NCI-H2196 treated with DMSO at 0.1 percent for 48 hours (cell line): ENCODE measurements around the gene NLGN1.

Experiments
- DNase-seq: peaks from one replicate; lab custom pipeline; 2025; ENCODE audit not compliant: unreplicated experiment; lab: John Stamatoyannopoulos, UW

The NLGN1 gene

DNA sequence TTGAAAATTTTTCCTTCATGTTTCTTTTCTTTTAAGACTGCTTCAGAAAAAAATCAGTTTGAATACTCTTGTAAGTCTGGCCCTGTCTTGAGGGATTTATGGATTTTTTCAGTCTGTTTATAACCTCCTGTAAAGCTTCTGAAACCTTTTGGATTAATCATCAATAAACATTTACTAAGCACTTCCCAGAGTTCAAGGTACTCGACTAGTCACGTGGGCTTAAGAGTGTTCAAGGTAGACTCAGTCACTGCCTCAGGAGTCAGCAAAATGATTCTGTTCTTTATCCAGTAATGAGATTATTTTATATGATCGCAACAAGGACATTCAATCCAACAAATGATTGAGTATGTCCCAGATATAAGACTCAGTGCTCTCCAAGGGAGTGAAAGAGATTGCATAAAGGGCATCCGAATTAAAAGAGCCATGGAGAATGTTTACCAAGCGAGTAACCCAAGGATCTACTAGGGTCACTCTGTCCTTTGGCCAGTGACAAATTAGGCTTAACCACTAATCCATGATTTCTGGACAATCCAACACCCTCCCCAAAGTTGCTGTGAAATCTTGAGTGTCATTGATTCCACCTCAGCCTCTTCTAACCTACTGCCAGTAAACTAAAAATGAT lies 735.0 kb downstream of the NLGN1 start:
- no peak for DNase-seq

DNA sequence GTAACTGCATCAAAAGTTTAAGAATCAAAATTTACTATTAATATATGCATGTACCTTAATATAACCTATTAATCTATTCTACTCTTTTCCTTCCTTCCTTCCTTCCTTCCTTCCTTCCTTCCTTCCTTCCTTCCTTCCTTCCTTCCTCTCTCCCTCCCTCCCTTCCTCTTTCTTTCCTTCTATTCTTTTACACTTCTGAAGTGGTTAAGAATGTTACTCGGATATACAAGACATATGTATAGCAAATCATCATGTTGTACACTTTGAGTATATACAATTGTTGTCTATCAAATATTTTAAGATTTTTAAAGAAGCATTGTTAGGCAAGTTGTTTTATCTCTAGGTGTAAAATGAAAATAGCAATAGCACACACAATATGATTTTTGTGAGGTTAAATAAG lies 748.5 kb downstream of the NLGN1 start:
- no peak for DNase-seq

DNA sequence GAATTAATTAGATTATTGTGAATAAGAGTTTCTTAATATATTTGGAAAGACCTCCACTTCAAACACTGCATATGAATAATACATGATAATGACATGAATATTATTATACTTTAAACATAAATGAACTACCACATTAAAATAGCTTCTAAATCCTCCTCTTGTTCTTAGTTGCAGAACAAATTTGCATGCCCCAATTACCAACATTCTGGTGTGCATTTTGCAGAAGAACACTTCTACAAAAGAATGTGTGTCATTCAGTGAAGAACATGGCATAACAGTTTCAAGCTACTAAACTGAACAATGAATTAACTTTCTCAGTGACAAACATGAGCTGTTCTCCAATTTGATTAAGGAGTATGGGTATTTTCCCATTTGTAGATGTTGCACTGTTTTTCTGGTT lies 750.3 kb downstream of the NLGN1 start:
- DNase-seq: no peak

DNA sequence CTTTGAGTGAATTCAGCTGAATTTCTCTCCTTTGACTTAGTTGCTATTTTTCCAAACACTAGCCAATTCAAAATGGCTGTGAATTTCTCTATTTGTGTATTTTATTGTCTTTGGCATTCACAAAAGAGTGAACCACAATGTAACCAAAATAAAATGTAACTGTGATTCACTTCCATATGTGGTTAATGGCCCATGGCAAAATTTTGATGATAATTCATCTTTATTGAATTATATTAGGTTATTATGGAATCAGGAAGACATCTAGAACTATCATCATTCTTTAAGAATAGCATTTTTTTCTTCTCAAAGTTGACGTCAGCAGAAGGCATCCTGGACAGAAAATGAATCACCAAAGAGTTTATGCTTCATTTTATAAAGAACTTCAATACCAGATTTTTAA lies 756.3 kb downstream of the NLGN1 start:
- no peak for DNase-seq

DNA sequence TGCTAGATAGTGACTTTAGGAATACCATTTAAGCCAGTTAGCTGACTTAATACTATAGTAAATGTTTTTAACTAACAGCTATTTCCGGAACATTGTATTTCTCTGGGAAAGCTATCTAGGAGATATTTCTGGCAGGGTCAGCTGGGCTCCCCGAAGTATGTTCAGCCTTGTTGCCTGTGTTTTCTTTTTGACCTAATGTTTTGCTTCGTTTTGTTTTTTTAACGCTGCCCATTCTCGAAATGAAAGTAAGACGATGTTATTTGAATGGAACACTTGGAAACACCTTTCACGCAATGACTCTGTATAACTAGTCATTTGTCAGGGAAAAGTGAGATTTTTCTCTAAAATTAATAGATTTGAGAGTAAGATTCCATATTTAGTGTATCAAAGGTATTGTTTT lies 758.7 kb downstream of the NLGN1 start:
- no peak for DNase-seq

DNA sequence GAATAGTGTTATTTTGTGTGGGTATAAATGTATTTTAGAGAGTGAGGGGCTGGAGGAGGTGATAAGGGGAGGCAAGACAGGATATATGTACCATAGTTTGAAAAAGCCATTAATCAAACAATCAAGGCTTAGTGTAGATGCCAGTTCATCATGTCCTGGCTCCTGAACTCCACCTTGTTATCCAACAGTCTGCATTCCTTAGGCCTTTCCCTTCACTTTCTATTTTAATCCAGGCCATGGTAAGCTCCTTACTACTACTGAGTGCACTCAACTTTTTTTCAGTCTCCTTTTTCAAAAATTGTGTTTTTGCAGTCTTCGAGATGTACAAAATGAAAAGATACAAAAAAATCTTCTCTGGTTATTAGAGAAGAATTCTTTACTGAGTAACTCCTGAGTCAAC lies 761.1 kb downstream of the NLGN1 start:
- no peak for DNase-seq

DNA sequence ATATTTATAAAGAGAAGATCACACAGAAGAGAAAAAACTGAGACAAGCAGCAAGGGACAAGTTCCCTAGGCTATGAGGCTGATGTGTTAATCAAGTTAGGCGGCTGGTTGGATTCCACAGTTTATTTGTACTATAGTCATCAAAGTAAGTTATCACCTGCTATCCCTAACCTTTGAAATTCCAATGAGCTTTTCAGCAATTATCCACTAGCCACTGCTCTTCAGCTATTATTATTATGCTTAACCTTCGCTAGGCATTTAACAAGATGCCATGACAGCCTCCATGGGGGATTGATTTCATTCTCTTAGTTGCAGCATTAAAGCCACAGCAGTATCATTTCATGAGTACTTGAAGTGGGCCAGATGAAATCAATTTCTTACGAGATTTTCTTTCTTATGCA lies 762.1 kb downstream of the NLGN1 start:
- DNase-seq: no peak

DNA sequence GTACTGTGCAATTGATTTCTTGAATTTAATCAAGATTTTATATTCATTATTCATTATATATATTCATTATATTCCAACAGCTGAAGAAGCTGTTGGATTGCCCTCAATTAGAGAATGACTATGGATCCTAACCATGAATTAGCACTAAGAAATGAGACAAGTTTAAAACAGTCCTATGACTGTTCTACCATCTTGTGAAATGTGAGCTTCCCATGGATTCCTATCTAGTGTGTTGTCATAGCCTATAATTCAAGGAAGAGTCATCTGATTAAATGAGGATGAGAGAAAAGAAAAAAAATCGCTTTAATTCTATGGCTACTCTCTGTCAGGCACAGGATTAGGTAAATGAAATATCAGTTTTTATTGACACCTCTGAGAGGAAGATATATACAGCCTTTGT lies 765.0 kb downstream of the NLGN1 start:
- DNase-seq: no peak

DNA sequence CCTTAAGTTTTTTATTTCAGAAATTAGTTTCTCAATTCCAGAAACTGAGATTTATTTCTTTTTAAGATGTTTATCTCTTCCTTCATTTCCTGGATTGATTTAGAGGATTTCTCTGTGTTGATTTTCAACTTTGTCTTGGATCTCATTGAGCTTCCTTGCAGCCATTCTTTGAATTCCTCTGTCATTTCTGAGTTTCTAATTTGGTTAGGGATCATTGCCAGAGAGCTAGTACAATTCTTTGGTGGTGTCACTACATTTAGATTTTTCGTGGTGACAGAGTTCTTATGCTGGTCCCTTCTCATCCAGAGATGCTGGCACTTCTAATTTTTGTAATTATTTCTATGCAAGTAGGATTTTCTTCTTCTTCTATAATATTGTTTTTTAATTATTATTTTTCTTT lies 770.5 kb downstream of the NLGN1 start:
- no peak for DNase-seq

DNA sequence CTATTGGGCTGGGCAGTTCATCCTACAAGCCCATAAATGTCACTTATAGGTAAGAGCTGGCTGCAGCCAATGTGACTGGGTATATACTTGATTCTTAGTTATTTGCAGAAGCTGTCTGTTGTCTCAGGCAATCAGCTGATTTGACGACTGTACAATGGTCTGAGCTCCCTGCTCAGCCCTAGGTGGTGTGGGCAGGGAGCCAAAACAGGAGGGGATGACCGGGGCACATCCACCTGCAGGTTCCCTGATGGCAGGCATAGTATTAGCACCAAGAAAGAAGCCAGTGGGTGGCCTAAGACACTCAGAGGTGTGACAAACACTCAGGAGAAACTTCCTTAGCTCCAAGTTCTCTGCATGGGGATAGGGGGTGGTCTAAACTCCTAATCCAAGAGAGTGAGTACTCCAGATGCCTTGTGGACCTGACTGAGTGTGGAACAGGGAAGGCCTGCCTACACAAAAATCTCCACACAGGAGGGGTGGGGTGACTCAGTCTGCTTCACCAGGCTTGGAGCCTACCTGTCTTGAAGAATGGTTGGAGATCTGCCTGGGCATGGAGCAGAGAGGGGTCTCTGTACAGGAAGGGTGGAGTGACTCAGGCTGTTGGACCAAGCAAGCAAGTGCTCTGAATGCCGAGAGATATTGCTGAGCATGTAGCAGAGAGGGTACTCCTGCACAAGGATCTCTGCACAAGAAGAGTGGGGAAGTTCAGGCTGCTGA lies 771.2 kb downstream of the NLGN1 start:
- DNase-seq: no peak

DNA sequence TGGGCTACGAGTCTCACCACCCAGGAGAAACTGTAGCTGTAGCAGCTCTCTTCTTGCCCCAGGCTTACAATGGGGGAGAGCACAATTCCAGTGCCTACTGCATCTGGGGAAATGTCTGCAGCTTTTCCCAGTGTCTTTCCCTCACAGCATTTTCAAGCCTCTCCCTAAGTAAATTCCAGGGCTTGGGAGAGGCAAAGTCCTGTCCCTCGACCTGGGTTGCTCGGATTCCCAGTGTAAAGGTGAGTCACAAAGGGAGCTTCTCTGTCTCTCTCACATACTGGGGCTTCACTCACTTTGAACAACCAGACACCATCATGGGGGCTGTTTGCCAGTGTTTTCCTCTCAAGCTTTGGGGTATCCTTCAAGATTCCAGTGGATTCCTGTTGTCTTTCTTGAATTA lies 772.2 kb downstream of the NLGN1 start:
- no peak for DNase-seq

DNA sequence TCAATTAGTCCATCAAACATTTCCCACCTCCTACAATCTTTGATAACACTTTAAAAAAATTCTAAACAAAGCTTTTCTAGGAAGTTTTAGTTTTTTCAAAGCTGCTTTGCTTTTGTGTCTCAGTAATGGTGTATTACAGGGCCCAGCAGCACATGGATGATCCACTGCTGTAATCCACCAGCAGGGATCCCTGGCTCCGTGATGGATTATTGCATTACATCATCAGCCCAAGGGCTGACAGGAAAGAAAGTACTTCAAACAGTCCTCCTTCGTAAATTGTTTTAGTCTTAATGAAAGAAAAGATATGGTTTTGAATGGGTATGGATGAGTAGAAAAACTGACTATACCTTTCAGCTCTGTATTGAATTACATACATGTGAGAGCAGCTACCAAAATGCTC lies 772.7 kb downstream of the NLGN1 start:
- no peak for DNase-seq

DNA sequence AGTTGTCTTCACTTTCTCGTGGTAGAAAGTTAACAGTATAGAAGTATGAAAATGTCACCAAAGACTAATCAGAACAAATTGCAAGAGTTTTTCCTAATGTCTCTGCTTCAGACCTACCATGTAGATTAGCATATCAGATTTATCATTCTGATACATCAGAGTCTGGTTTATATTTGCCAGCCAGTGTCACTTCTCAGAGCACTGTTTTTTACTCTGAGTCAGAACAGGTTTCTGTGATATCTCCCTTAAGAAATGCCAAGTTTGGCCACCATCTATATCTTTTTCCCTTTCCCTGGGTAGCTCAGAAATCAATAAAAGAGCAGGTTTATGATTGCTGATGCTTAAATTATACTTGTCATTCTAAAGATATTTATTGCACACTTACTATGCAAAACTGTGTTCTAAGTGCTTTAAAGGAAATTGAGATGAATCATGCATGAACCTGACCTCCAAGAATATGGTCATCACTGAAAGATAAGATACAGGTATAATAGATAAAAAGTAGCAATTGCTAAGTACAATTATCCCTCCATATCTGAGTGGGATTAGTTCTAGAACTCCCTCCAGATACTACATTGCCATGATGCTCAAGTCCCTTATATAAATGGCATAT lies 788.9 kb downstream of the NLGN1 start:
- no peak for DNase-seq

DNA sequence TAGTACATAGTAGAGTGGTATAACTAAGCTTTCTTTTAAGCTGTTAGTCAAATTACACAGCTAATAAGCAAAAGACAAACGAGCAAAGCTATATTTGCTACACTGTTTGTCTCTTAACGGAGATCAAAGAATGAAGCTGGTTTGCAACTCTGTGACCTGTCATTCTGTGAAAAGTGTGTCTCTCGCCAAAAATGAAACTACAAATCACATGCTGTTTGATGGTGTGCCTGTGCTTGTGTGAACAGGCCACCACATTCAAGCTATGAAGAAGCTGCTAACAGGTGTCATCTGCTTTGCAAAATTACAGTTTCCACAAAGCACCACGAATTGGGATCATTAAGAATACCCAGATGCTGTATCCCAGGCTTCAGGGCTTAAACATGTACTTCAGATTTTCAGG lies 793.8 kb downstream of the NLGN1 start:
- no peak for DNase-seq

DNA sequence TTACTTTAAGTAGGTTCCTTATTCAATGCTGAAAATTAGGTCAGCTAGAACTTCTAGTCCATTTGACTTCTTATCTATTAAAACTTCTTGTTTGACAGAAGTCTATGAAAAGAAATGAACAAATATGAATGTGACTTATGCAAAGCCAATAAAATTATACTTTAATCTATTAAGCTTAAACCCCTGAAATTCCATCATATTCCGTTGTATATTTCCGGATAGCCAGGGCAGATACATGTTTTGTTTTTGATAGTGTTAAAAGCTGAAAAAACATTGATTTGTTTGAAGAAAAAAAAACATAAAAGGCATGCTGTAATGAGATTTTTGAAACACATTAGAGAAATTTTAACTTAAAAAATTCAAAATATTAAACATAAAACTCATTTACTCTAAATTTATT lies 794.4 kb downstream of the NLGN1 start:
- no peak for DNase-seq

DNA sequence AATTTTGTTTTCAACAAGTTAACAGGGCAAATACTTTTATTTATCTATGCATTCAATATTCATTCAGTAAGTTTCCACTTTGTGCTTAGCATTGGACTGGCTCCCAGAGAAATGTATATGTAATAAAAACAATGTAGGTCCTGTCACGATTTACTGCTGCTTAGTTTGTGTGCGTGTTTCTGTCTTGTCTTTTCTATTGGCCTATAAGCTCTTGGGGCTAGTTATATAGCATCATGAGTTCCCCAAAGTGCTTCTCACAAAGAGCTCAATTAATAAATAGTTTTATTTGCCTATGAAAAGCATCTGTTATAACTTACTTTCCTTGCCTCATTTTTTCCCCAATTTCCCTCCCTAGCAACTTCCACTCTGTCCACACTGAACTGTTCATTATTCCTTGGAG lies 794.9 kb downstream of the NLGN1 start:
- no peak for DNase-seq

DNA sequence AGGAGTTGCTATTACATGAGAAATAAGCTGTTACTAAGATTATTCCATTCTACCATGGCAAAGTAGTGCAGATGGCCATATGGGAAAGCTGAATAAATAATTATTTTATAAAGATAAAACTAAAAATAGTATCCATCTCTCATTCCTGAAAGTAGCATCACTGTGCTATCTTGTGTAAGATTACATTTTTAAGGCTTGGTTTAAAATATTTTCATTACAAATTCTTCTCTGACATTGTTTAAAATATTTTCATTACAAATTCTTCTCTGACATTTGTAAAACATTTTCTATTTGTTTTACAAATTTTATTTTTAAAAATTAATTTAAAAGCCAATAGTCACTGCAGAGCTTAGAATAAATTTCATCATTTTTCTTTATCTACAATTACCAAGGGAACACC lies 796.1 kb downstream of the NLGN1 start:
- no peak for DNase-seq

DNA sequence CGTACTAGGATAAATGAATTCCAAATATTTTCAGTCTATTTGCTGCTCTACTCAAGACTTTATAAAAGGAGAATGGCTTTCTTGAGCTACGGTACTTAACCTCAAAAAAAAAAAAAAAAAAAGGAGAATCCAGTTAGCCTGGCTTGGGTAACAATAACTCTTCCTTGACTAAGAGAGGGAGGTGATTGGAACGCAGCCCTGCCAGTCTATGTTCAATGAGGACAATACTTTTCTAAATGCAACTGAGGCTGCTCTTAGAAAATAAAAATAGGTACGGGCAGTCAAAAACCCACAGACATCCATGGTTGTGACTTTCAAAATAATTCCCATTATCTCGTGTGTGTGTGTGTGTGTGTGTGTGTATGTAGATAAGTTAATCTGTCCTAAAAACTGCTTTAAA lies 799.9 kb downstream of the NLGN1 start:
- no peak for DNase-seq

DNA sequence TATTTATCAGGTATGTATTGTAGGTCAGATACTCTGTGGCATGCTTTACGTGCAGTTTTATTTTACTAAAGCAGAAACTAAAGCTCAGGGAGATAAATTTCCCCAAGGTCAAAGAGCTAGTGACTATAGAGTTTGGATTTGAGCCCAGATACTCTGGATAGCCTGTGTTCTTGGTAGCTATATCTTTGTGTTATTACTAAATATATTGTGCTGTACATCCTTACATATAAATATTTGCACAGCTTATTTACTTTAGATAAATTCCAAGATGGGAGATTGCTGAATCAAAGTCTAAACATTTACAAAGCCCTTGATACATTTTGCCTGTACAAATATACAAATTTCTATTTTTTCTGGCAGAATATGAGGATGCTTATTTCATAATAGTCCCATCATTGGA lies 800.7 kb downstream of the NLGN1 start:
- DNase-seq: no peak

DNA sequence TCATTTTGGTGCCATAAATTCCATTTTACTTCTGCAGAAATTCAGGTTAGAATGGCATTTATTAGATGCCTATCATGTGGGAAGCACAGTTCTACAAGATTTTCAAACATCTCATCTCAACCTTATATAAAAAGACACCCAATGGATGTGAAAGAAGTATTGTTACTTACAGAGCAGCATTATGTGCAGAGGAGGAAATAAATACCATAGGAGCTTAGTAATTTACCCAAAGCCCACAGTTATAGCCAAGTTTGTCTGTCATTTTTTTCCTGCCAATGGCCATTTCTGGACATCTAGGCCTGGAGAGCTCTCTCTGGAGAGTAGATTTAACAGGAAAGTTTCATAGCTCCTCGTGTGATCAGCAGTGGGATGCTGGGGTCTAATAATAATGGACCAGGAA lies 802.2 kb downstream of the NLGN1 start:
- no peak for DNase-seq

DNA sequence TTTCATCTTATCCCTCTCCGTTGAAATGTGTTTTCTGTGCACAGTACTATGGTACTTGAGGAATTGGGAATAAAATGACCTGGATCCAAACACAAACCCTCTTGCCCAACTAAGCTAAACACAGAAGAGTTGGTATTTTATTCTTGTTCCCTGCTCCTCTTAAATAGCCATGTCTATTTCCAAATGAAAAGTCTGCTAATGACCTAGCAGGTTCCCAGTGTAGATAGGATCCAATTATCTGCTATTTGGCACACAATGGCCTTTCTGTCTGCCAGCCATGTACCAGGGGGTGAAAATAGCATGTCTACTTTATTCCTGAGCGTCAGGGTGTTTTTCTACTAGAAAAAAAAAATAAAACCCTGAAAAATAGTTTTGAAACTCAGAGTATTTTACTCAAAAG lies 804.6 kb downstream of the NLGN1 start:
- no peak for DNase-seq

DNA sequence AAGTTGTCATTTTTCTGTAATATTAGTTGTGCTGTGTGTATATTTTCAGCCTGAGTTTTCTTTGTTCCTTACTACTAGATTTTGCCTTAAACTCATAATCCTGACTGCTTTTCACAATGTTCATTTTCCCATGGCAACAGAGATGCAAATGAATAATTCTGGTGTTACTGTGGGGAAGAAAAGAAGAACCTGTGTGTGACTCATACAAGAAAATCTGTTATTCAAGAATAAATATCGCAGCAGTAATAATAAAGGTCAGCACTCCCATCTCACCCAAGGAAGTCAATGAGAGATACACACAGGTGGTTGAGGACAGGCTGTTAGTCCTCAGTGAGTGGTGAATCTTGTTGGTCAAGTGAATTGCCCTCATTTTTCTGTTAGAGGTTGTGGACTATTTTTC lies 805.0 kb downstream of the NLGN1 start:
- no peak for DNase-seq

DNA sequence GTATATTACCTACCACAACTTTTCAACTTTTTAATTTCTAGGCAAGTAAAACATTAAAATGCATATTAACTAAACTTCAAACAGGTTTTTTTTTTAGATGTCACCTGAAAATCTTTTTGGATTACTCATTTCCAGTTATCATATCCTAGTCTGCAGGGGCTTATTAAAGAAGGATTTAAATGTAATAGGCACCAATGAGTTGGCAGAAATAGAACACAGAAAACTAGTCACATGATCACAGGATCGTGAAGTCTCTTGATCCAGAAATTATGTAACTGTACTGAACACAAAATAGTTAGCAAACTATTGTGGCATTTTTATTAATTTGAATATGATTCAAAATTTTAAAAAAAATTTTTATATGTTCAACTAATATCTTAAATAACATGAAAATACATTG lies 807.2 kb downstream of the NLGN1 start:
- no peak for DNase-seq
